ENCODE data around the gene ZMAT2. TPM values are rescaled to one million over a fixed set of nuclear protein-coding genes. Genes with fewer than 3 reads are reported as not detected.
"Not testable (repeated sequence)": the region's sequence is repeated elsewhere in the genome, so short reads cannot be mapped to it uniquely, and the experiment has no call there.

ZMAT2 gene, protein sequence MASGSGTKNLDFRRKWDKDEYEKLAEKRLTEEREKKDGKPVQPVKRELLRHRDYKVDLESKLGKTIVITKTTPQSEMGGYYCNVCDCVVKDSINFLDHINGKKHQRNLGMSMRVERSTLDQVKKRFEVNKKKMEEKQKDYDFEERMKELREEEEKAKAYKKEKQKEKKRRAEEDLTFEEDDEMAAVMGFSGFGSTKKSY
- total RNA-seq: 50.9 TPM

DNA sequence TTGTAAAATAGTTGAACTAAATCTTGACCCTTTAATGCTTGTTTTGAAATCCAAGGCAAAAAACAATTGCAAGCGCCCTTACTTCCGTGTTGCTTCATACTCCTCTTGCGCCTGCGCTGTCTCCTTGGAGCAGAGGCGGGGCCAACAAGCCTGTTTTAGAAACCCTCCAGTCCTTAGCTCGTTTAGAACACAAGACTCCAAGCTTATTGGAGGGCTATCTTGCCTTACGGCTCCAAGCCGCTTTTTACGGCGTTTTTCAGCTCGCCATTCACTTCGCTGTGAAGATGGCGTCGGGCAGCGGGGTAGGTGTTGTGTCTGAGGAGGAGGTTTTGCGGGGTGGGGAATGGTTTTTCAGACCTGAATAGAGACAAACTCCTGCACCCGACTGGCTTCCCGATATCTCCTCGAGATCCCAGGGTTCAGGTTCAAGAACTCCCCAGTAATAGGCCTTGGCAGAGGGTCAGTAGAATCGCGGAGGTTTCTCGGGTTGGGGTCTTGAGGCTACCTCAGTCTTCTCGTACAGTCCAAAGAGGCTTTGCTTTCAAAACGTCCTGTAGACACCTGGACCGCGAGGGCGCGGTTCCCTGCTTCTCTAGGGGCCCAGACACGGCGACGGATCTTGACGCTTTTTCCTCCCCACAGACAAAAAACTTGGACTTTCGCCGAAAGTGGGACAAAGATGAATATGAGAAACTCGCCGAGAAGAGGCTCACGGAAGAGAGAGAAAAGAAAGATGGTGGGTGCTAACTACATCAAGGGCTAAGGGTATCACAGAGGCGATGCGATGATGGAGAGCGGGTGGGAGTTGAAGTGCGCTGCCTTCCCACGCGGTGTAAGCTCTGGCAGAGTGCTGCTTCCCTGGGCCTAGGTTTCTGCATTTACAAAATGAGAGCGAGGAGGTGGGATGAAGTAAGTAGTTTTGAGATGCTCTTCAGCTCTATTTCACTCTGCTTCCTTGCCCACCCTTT lies at the start of gene ZMAT2:
Gene ZMAT2 (plus strand): TSS at position 271 of the 968 bp plus-strand sequence. CDS start 14 bp downstream, at position 285.
- DNase-seq (ENCODE audit: low spot score): peak; percentile 98

DNA sequence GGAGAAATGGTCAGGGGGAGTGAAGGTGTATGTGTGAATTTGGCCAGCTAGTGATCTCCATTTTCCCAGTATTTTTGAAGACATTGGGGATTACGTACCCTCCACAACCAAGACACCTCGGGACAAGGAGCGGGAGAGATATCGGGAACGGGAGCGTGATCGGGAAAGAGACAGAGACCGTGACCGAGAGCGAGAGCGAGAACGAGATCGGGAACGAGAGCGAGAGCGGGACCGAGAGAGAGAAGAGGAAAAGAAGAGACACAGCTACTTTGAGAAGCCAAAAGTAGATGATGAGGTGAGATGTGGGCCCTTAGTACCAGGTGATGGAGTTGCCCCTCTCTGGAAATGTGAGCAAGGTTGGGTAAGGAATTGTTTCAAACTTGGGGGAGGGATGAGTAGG lies 41.4 kb upstream of the ZMAT2 start:
- no peak for DNase-seq (ENCODE audit: low spot score)

DNA sequence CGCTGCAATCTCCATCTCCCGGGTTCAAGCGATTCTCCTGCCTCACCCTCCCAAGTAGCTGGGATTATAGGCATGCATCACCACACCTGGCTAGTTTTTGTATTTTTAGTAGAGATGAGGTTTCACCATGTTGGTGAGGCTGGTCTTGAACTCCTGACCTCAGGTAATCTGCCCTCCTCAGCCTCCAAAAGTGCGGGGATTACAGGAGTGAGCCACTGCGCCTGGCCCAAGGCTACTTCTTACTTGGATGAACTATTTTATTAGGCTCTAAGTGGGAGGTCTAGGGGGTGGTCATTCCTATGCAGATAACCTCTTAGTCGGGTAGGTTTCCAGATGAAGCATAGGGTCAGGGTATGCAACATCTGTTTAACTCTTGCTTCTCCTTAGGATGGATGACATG lies 39.9 kb upstream of the ZMAT2 start:
- DNase-seq (ENCODE audit: low spot score): not testable (repeated sequence)

DNA sequence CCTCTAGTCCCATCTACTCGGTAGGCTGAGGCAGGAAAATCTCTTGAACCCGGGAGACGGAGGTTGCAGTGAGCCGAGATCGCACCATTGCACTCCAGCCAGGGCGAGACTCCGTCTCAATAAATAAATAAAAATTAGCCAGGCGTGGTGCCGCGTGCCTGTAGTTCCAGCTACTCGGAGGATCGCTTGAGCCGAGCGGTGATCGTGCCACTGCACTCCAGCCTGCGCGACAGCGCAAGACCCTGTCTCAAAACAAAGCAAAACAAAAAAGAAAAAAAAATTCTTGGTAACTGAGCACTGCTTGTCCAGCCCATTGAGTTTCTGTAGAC lies 36.3 kb upstream of the ZMAT2 start:
- no peak for DNase-seq (ENCODE audit: low spot score)

DNA sequence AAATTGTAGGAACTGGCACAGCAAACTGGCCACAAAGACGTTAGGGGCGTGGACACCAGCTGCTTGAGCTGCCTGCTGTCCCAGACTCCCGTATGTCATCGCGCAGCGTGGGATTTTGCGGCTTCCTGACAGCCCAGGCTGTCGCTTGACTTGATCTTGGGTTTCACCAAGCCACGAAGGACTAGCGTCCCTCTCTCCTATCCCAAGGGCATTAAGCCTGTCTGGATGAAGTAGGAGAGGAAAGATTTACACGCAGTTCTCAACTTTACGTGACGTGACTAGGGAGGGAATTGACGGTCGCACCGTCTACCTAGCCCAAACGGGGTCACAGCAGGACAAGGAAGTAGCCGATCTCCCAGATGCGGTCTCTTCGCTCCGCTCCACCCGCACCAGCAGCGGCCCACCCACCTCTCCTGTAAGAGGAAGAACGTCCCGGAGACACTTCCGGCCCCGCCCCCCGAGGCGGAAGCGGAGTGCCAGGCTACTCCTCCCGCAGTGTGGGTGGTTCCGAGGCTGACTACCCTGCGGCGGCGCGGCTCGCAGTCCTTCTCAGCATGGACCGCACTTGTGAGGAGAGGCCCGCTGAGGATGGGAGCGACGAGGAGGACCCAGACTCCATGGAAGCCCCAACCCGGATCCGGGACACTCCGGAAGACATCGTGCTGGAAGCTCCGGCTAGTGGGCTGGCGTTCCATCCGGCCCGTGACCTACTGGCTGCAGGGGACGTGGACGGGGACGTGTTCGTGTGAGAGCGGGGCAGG lies 35.7 kb upstream of the ZMAT2 start, which contains the start of gene WDR55:
Gene WDR55 (plus strand): TSS at position 546 of the 761 bp plus-strand sequence. CDS start 9 bp downstream, at position 555.
- DNase-seq (ENCODE audit: low spot score): peak; percentile 95

DNA sequence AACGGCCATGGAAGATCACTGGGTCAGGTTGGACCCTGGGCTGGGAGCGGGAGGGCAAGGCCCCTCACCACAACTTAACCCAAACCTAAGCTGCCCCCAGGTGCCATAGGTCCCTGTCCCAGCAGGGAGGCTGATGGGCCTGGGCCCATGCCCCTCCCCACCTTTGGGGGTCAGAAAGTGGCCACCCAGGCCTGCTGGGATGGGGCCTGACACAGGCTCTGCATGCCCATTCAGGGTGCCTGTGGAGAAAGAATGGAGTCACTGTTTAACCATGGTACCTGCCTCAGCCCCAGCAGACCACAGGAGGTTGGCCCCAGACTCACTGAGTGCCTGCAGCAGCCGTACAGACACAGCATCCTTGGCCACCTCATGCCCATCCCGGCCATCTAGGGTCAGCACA lies 29.2 kb upstream of the ZMAT2 start:
- not testable (repeated sequence) for DNase-seq (ENCODE audit: low spot score)

DNA sequence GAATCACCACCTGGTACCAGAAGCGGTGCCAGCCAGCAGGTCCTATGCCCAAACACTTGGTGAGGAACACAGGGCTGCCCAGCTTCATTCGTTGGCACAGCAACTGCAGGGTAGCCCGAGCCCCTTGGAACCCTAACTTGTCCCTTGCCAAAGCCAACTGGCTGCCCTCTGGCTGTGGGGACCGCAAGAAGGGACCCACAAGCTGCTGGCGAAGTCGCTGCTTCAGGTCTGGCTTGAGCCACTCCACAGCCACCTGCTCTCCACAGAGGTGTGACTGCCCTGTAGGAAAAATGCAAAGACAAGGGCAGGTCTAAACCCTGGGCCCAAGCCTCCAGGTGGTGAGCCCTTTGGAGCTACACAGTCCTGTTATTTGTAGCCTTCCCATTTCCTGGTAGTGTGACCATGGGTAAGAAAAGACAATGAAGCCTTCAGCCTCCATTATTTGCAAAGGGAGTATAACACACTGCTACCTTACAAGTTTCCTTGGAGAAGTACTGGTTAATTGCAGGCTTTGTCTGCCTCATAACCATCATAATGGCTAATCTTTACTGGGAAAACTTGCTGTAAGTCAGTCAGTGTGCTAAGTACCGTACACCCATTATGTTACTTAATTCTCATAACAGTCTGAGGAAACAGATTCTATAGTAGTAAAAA lies 28.6 kb upstream of the ZMAT2 start:
- DNase-seq (ENCODE audit: low spot score): no peak

DNA sequence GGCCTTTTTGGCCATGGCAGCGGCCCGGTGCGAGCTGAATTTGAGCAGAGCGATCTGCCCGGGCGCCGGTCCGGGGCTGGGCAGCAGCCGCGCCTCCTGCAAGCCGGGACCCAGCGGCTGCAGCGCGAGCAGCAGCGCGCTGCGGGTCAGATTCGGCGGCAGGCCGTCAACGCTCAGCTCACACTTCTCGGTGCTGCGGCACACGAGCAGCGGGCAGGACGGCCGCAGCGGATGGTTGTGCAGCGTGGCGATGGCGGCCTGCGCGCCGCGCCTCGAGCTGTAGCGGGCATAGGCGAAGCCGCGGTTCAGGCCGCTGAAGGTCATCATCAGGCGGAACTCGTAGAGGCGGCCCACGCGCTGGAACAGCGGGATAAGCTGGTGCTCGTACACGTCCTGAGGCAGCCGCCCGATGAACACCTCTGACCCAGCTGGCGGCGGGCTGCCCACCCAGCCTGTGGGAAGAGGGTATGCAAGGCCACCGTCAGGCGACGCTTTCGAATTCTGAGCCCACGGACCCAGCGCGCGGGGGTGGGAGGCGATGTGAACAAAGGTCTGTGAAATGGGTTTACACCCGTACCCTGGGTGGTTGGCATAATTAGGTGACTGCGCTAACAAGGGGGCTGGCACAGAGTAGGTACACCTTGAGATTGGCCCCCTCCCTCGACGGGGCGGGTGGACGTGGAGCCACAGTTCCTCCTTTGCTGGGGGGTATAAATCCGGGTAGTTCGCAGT lies 27.6 kb upstream of the ZMAT2 start:
- DNase-seq (ENCODE audit: low spot score): no peak

DNA sequence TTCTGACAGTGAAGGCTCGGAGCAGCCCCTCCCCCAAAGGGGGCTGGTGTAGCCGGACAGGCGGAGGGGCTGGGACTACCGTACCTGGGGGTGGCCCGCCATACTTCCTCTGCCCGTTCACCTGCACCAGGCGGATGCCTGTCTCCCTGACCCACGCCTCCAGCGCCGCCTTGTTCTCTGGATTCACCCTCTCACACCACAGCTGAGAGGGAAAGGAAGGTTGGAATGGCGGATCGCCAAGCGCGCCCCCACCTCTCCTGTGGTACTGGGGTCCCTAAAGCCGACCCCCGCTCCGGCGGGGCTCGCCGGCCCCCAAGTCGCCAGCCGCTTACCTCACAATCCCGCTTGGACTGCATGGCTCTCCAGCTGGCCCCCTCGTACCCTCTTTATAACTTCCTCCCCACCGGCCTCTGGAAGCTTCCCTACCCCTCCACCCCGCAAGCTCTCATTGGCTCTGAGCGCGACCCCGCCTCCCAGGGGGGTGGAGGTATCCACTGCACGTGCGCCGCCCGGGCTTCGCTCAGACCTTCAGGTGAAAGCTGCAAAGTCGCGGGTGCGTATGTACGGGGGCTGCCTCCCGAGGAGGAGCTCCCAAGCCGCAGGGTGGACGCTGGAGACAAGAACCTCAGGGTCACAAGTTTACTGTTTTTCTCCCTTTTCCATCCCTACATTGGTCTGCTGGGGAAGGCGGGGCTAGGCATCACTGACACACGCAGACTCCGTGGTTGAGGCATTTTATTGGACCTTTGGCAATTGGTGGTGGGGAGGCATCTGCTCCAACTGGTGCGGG lies 26.9 kb upstream of the ZMAT2 start, which contains the start of gene DND1:
Gene DND1 (minus strand): TSS at position 390 of the 790 bp plus-strand sequence. CDS start 34 bp downstream, at position 356.
- DNase-seq (ENCODE audit: low spot score): no peak

DNA sequence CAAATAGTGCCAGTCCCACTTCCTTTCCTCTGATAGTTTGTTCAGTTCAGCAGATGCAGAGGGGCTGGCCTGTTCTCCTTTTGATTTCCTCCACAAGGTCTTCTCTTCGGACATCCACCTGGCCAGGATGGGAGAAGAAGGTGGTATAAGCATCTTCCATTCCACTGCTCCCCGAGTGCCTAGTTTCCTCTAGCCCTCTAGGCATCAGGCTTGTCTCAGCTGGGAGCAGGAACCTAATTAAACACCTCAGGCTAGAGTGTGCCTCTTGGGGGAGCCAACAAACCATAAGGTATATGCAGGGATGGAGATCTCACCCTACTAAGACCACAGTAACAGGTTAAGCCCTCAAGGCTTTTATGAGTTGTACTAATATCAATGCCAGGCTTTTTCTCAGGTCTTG lies 26.0 kb upstream of the ZMAT2 start:
- DNase-seq (ENCODE audit: low spot score): no peak

DNA sequence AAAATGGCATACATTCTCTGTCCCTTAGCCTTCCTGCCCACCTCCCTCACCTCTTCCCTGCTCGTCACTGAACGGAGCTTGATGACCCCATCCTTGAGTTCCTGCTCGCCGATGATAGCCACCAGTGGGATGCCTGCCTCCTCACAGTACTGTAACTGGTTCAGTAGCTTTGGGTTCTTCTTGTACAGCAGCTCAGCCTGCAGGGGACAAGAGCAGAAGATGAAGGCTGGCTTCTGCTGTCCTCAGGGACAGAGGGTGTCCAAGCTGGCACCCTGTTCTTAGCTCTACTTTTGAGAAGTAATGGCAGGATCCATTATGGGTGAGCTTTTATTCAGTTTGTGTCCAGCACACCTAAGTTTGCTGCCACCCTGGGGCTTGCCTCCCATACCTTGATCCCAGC lies 25.6 kb upstream of the ZMAT2 start:
- no peak for DNase-seq (ENCODE audit: low spot score)

DNA sequence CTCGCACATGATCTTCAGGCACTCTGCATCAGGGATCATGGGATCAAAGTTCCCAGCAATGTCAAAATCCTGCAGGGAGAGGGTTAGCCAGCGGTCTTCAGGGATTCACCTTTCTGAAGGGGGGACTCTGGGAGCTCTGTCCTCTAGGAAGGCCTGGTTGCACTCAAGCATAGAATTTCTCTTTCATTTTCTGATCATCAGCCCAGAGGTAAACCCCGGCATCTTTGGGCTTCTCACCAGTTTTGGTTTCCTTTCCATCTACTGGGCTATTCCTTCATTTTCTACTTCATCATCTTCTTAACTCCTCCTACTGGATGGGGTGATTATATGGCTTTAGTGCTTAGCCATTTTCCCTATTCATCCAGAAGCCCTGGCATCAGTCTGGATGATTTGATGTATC lies 22.3 kb upstream of the ZMAT2 start:
- no peak for DNase-seq (ENCODE audit: low spot score)

DNA sequence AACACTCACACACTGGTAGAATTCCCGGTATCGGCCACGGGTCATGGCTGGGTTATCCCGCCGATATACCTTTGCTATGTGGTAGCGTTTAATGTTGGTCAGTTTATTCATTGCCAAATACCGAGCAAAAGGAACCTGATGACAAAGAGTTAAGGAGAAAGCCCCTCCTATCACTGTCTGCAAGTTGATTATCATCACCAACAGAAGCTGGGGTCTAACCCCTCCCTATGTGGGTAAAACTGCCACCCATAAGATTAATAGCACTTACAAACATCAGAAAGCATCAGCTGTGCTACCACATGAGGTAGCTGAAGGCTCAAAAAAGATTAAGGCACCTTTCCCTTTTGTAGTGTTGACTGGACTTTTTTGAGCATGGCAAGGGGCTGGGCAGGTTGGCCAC lies 21.3 kb upstream of the ZMAT2 start:
- no peak for DNase-seq (ENCODE audit: low spot score)

DNA sequence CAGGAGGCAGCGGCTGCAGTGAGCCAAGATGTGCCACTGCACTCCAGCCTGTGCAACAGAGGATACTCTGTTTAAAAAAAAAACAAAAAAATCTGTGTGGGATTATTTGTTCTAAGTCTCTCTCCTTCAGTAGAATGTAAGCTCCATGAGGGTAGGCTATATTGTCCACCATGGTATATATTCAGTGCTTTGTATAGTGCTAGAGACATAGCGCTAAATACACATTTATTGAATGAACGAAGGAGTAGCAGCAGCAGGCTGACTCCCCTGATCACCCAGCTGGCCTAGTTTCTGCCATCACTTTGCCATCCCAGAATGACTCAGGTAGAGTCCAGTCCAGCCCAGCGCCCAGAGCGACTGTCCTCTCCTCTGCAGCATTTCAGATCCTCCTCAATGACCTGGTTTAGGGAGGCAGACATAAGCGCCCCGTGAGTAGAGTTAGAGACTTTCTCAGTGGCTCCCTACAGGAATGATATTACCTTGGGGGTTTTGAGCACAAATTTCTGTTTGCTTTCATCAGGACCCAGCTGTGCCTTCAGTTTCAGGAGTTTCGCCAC lies 9.8 kb upstream of the ZMAT2 start:
- no peak for DNase-seq (ENCODE audit: low spot score)

DNA sequence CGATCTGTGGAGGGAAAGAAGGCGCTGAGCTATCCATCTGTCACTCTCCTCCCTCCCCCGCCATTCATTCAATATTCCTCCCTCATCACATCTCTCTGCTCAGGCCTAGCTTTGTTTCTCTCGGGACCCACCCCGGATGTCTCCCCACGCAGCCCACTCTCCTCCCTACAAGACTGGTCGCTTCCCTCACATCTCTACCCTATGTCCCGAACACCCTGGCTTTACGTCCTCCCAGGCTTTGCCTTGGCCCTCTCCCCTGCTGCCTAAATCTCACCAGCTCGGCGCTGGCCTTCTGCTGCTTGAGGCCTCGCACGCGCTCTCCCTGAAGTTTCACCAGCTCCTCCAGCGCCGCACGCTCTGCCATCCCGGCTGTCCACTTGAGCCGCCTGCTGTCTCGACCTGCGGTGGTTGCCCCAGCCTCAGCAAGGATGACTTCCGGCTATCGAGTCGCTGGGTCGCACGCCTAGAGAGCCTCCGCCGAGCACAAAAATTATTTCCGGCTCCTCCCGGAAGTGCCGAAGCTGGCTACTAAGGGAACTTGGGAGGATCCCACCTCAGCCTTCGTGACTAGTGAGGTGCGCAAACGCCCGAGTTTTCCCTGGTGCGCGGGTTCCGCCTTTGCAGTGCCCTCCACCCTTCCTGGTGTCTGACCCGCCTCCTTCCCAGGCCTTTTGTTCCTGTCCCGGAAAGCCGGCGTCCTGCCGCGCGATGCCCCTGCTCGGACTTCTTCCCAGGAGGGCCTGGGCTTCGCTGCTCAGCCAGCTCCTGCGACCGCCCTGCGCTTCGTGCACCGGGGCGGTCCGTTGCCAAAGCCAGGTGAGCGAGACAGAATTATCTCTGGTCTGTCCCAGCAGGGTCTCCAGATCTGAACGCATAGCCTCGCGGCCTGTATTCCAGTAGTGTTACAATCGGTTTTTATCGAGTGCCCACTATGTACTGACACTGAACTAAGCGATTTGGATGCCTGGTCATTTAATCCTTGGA lies 9.0 kb upstream of the ZMAT2 start, which contains the start of the genes HARS1 and HARS2:
Gene HARS1 (minus strand): TSS at position 430 of the 984 bp plus-strand sequence. CDS start 66 bp downstream, at position 364.
Gene HARS2 (plus strand): TSS at position 515 of the 984 bp plus-strand sequence. CDS start 194 bp downstream, at position 709.
- peak; percentile 91 for DNase-seq (ENCODE audit: low spot score)

DNA sequence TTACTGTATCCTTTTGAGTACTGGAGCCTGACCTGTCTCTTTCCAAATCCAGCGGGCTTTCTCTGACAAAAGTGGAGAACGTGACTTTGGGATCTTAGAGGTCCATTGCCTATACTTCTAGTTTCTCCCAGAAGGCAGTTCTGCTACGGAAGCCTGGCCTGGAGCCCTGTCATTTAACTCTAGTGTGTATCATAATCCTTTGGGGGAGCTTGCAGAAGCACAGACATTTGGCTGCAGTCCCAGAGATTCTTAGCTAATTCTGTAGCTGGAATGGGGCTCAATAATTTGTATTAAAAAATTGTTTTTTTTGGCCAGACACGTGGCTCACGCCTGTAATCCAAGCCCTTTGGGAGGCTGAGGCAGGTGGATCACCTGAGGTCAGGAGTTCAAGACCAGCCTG lies 6.0 kb upstream of the ZMAT2 start:
- no peak for DNase-seq (ENCODE audit: low spot score)

DNA sequence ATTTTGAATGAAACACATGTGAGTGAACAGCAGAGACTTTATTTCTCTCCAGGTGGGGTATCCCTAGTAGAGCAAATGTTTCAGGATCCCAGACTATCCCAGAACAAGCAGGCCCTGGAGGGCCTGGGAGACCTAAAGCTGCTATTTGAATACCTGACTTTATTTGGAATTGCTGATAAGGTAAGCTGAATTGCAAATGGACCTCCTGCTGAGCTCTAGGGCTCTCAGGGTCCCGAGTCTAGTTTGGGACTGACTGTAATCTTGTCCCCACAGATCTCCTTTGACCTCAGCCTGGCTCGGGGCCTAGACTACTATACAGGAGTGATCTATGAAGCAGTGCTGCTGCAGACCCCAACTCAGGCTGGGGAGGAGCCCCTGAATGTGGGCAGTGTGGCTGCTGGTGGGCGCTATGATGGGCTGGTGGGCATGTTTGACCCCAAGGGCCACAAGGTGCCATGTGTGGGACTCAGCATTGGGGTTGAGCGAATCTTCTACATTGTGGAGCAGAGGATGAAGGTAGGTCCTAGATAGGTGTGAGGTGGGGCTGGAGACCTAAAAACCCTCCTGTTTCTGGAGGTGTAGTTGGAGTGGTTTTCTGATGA lies 3.3 kb upstream of the ZMAT2 start:
- DNase-seq (ENCODE audit: low spot score): no peak

DNA sequence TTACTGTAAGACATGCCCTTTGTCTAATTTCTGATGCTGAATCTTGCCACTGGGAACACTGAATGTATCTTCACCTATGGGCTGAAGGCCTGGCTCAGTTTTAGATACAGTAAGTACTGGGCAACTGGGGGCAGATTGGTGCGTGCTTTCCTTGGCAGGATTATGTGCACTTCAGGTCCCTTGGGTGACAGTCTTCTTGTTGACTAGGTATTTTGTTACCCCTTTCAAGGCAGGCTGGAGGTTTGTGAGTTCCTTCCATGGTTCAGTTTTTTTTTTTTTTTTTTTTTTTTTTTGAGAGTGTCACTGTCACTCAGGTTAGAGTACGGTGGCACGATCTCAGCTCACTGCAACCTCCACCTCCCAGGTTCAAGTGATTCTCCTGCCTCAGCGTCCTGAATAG lies 7.6 kb downstream of the ZMAT2 start:
- no peak for DNase-seq (ENCODE audit: low spot score)
